ENCODE measurements around the gene UBE2S. TPM values are rescaled to one million over a fixed set of nuclear protein-coding genes. Genes with fewer than 3 reads are reported as not detected.

The UBE2S gene
- total and polyA plus RNA-seq, 2 donors (not counting 1 experiment from before 2014, with no cell fraction given) = 20.6 to 72.7 TPM

- intact Hi-C loops (cut with micrococcal nuclease) = no loop called here
- H4K20me1 ChIP-seq (ENCODE audit: control insufficient read depth, insufficient read depth, low read length, poor library complexity, severe bottlenecking) = peaks cover 40% of the 10 kb centered on the region
- H3K4me1 ChIP-seq (ENCODE audit: control insufficient read depth in 2 of 2, insufficient read depth in 2 of 2, low read length in 2 of 2) = peaks cover 40 to 54% of the 10 kb centered on the region in 2 donors
- H3K4me2 ChIP-seq (replicated peaks; ENCODE audit: low read depth, low read length, poor library complexity, severe bottlenecking) = peak within 1 kb of the TSS; percentile 74
- peaks cover 54% of the 10 kb centered on the region for H3K4me1 Mint-ChIP-seq
- ChIA-PET CTCF (interaction anchor here (0.6 to 3.1 kb wide), 21 partner anchors 8 to 321 kb away, joined by 3 to 39 read pairs (median 5); partner anchors contain the start of genes CCDC106, HSPBP1, KMT5C and RDH13), POLR2A (interaction anchor here (1.0 to 2.6 kb wide), 8 partner anchors 16 to 210 kb away, joined by 3 to 12 read pairs (median 5); partner anchors contain the start of genes ISOC2, KMT5C, PPP6R1 and UBE2S)
- H3K9me3 ChIP-seq (ENCODE audit: control extremely low read depth in 1 of 3, control insufficient read depth in 2 of 3, insufficient read depth in 1 of 3, low read length in 2 of 3) = no peaks in the 10 kb centered on the region
- H3K4me3 ChIP-seq (ENCODE audit: control extremely low read depth in 1 of 5, extremely low read depth in 1 of 5, insufficient read depth in 1 of 5, low read depth in 2 of 5, low read length in 4 of 5) = peak within 1 kb of the TSS; percentile 85 to 99 (median 97)
- peak within 1 kb of the TSS; percentile 96 for H3K9ac ChIP-seq (ENCODE audit: low read length)
- H3K27ac ChIP-seq (ENCODE audit: low read length in 2 of 2) = peak within 1 kb of the TSS; percentile 96
- peaks cover 46% of the 10 kb centered on the region for H3K79me2 ChIP-seq (ENCODE audit: control insufficient read depth, insufficient read depth, low read length)
- peaks cover 0 to 26% of the 10 kb centered on the region in 2 experiments for H3K36me3 ChIP-seq (replicated peaks in 1 of 2; ENCODE audit: control extremely low read depth in 1 of 2, control insufficient read depth in 1 of 2, extremely low read depth in 1 of 2, insufficient read depth in 2 of 2, low read length in 1 of 2)
- peak within 1 kb of the TSS; percentile 88 for H2AFZ ChIP-seq (ENCODE audit: insufficient read depth, low read depth, low read length, poor library complexity, severe bottlenecking)
- peak within 1 kb of the TSS; percentile 100 for H3K4me3 Mint-ChIP-seq
- peak within 1 kb of the TSS; percentile 100 for H3K27ac Mint-ChIP-seq
- H3K27me3 ChIP-seq (replicated peaks in 1 of 4; ENCODE audit: control extremely low read depth in 1 of 4, control insufficient read depth in 3 of 4, insufficient read depth in 4 of 4, low read length in 3 of 4) = no peaks in the 10 kb centered on the region
- no peaks in the 10 kb centered on the region for H3K27me3 Mint-ChIP-seq
- TF ChIP-seq EZH2 (IDR thresholded peaks at IDR 0.05; ENCODE audit: borderline replicate concordance, insufficient read depth, low read depth, low read length, poor library complexity, severe bottlenecking) = no peak
- no peak for TF ChIP-seq CTCF (IDR thresholded peaks at IDR 0.05)
- peak; percentile 79 for DNase-seq
- ATAC-seq (ENCODE audit: low read depth) = peak; percentile 4
- H3K9me3 Mint-ChIP-seq (ENCODE audit: insufficient read depth) = no peaks in the 10 kb centered on the region
- 17% methylated on average over 72 of the region's 72 CpGs for WGBS (ENCODE audit: insufficient coverage)
Observed at GRCh38 chr19:55384131-55384919, 23.3 kb downstream of the UBE2S start, which contains the start of gene TMEM238. TMEM238 (minus strand) TSS chr19:55384292; CDS start chr19:55384259, 33 bp downstream.
